Breast epithelium (tissue), 4 donors: Measurements from ENCODE around the gene REPIN1. TPM values are rescaled to one million over a fixed set of nuclear protein-coding genes. Genes with fewer than 3 reads are reported as not detected.

Source experiments
- DNase-seq, 2 donors: peaks; one replicate each; pipeline ENCODE4 v3.0.0-alpha.2; 2019; ENCODE audit warnings: low spot score in 2 of 2
- H3K27ac ChIP-seq, 2 donors: fragments of 200-600 bp; sonication (generic) in 1 of 2; one replicate each; pipeline ENCODE4 v1.5.1; 2016 to 2019; ENCODE audit warnings: mild to moderate bottlenecking in 1 of 2
- H3K27me3 ChIP-seq, 2 donors: fragments of 200-600 bp; sonication (generic) in 1 of 2; one replicate each; pipeline versions ENCODE4 v1.5.1 to v1.6.0; 2017 to 2019; ENCODE audit warnings: control low read depth in 1 of 2, mild to moderate bottlenecking in 1 of 2
- H3K36me3 ChIP-seq: fragments of 200-600 bp; one replicate; pipeline ENCODE4 v1.5.1; 2019
- H3K4me1 ChIP-seq, 2 donors: fragments of 200-600 bp; sonication (generic); one replicate each; pipeline ENCODE4 v1.5.1; 2016 to 2019; ENCODE audit warnings: control low read depth in 1 of 2
- H3K4me3 ChIP-seq, 3 donors: fragments of 200-600 bp; sonication (generic); 1 replicate in 2 of 3; 2 replicates in 1 of 3; pipeline ENCODE4 v1.5.1; 2016 to 2019; ENCODE audit warnings: mild to moderate bottlenecking in 3 of 3, moderate library complexity in 2 of 3
- H3K9me3 ChIP-seq, 2 donors: fragments of 200-600 bp; sonication (generic) in 1 of 2; one replicate each; pipeline ENCODE4 v1.5.1; 2016 to 2019; ENCODE audit warnings: control low read depth in 1 of 2
- CTCF ChIP-seq, 3 donors: fragments of 450-650 bp; IDR thresholded peaks; one replicate each; pipeline ENCODE4 v1.5.1; 2016 to 2017; ENCODE audit warnings: antibody characterized with exemption in 3 of 3, mild to moderate bottlenecking in 3 of 3, moderate library complexity in 3 of 3
- POLR2A ChIP-seq: fragments of 450-650 bp; IDR thresholded peaks from one replicate; pipeline ENCODE4 v1.6.1; 2016; ENCODE audit warnings: antibody characterized with exemption, mild to moderate bottlenecking, moderate library complexity
- POLR2AphosphoS5 ChIP-seq, 3 donors: sonication (generic); formaldehyde crosslinking; IDR thresholded peaks; one replicate each; pipeline ENCODE4 v1.6.1; 2017; ENCODE audit warnings: antibody characterized with exemption in 3 of 3
- intact Hi-C: fragments of 100-400 bp; cut with DNase I; formaldehyde crosslinking; loops from one replicate; pipeline ENCODE4 v1.15.1; 2023; ENCODE audit warnings: low total_unique reads
- total RNA-seq, 3 donors: library from RNA; depleted of rRNA; stranded (reverse); fragments of >200 nt; gene quantifications; one replicate each; pipeline ENCODE4 v1.1.0, GENCODE V29; 2016

REPIN1 gene
- total RNA-seq, 3 donors from 2014 or later, result 43.7 to 70.8 (median 68.2) TPM

GRCh38 chr7:150398108-150398964, 29.7 kb downstream of the REPIN1 start:
- no peaks in the 10 kb centered on the region for H3K4me1 ChIP-seq
- intact Hi-C loops, result no loop called here

GRCh38 chr7:150398965-150399320, 30.3 kb downstream of the REPIN1 start:
- Histone ChIP-seq H3K4me3 (no peak overlapping the region), H3K27ac (no peak overlapping the region), H3K9me3 (no peaks in the 10 kb centered on the region), H3K4me1 (no peaks in the 10 kb centered on the region), H3K36me3 (no peaks in the 10 kb centered on the region), H3K27me3 (no peaks in the 10 kb centered on the region)
- no peak for DNase-seq
- no peak for TF ChIP-seq POLR2AphosphoS5 (IDR thresholded peaks at IDR 0.05)
- TF ChIP-seq POLR2A, result no peak
- no peak for TF ChIP-seq CTCF (IDR thresholded peaks at IDR 0.05)
- intact Hi-C loops, result no loop called here

More at GRCh38 chr7:150398108-150398964, 29.7 kb downstream of the REPIN1 start:
- H3K4me3 ChIP-seq, result no peak overlapping the region
- TF ChIP-seq POLR2AphosphoS5 (IDR thresholded peaks at IDR 0.05) (no peak), POLR2A (no peak), CTCF (IDR thresholded peaks at IDR 0.05) (no peak)
- H3K36me3 ChIP-seq, result no peaks in the 10 kb centered on the region
- no peak overlapping the region for H3K27ac ChIP-seq
- no peaks in the 10 kb centered on the region for H3K27me3 ChIP-seq
- DNase-seq, result no peak
- no peaks in the 10 kb centered on the region for H3K9me3 ChIP-seq

GRCh38 chr7:150399421-150400007, 30.9 kb downstream of the REPIN1 start:
- intact Hi-C loops, result no loop called here
- Histone ChIP-seq H3K27me3 (no peaks in the 10 kb centered on the region), H3K4me1 (peaks cover 0 to under 1% of the 10 kb centered on the region in 2 donors), H3K27ac (no peak overlapping the region), H3K4me3 (no peak overlapping the region), H3K9me3 (no peaks in the 10 kb centered on the region), H3K36me3 (no peaks in the 10 kb centered on the region)
- TF ChIP-seq POLR2AphosphoS5 (IDR thresholded peaks at IDR 0.05), result no peak
- no peak for TF ChIP-seq POLR2A
- TF ChIP-seq CTCF (IDR thresholded peaks at IDR 0.05), result no peak
- peak in 1 of 2 donors; percentile 35 for DNase-seq

GRCh38 chr7:150400008-150400787, 31.6 kb downstream of the REPIN1 start:
- no peaks in the 10 kb centered on the region for H3K27me3 ChIP-seq
- TF ChIP-seq POLR2A (no peak), POLR2AphosphoS5 (IDR thresholded peaks at IDR 0.05) (no peak), CTCF (IDR thresholded peaks at IDR 0.05) (no peak)
- H3K4me3 ChIP-seq, result no peak overlapping the region
- no peak overlapping the region for H3K27ac ChIP-seq
- H3K9me3 ChIP-seq, result no peaks in the 10 kb centered on the region
- peaks cover 0 to 5% of the 10 kb centered on the region in 2 donors for H3K4me1 ChIP-seq
- intact Hi-C loops, result no loop called here
- peak in 1 of 2 donors; percentile 47 for DNase-seq
- H3K36me3 ChIP-seq, result no peaks in the 10 kb centered on the region
